Bone marrow (tissue), 2 donors: ENCODE measurements around the gene TPH1.
"Not testable (repeated sequence)": the region's sequence is repeated elsewhere in the genome, so short reads cannot be mapped to it uniquely, and the experiment has no call there.

Experiments
- DNase-seq, 2 donors: peaks; one replicate each; lab custom pipeline; 2025; lab: John Stamatoyannopoulos, UW

Gene TPH1

DNA sequence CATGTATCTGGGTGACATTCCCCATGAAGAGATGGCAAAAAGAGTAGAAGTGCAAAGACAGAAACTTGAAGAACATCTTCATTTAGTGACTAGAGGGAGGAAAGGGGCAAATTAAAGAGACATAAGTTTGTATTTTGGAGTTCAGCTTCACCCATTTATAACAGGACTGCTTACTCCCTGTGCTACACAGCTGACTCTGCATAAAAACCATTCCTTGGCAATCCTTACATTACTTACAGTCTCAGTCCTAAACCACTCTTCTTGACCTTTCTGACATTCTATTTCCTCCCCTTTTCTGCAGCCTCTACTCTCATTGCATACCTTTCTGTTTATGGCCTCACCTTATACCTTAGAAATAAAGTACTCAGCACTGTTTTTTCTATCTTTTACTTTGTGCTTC is 26.4 kb downstream of the TPH1 start:
- no peak for DNase-seq

GRCh38 chr11:18016789-18017188 is 29.3 kb downstream of the TPH1 start:
- no peak for DNase-seq

DNA sequence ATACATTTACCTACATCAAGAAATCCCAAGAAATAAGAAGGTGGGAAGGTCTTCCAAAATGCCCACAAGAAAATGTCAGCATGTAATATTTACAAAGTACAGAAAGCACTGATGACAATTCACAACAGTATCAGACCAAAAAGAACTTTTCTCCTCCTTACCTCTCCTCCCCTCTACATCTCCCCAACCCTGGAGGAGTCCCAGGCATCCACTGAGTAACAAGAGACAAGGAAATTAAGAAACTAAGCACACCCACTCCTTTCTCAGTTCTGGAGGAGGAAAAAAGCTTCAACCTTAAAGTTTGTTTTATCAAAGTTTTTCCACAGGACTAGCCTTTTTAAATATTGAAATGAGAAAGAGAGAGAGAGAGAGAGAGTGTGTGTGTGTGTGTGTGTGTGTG is 31.2 kb downstream of the TPH1 start:
- no peak for DNase-seq

DNA sequence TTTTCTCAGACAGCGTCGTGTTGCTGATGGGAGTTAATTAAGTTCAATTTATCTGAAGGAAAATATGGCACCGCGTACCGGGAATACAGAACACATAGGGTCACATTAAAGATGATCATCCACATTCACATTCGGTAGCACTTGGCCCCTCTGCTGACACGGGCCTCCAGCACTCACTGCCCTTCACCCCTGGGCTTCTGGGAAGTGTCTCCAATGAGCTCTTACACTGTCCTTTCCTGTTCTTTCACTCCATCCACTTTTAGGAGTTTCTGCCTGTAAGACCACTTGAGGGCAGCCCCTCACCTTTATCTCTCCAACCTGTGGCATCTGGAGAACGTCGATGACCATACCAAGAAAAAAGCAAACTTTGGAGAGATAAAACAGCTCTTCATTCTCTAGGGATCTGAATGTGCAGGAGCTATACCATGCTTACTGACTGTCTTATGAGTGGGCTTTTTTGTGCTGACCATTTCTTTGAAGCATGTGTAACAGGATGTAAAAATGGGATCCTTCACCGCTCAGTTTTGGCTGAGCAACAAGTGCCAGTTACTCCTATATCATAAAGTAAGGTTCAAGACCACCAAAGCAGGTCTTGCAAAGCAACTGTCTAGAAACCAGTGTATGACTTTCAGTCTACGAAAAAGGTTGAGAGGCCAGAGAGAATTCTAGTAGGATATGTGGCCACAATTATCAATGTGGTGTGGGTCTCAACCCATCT is 32.1 kb downstream of the TPH1 start:
- DNase-seq: peak in 1 of 2 donors; percentile 2

GRCh38 chr11:18012906-18013781 is 32.9 kb downstream of the TPH1 start, which contains the start of gene SERGEF:
Gene SERGEF (minus strand): TSS chr11:18013047. CDS start chr11:18013010, 37 bp downstream.
- peak; percentile 62 to 65 for DNase-seq

- no peak for DNase-seq
These were observed 33.8 kb downstream of the TPH1 start for GRCh38 chr11:18012122-18012905.

GRCh38 chr11:18011633-18012032 is 34.4 kb downstream of the TPH1 start:
- no peak for DNase-seq

- no peak for DNase-seq
These were observed 35.0 kb downstream of the TPH1 start for GRCh38 chr11:18010977-18011586.

- DNase-seq: no peak
These were observed 35.9 kb downstream of the TPH1 start for GRCh38 chr11:18010121-18010670.

DNA sequence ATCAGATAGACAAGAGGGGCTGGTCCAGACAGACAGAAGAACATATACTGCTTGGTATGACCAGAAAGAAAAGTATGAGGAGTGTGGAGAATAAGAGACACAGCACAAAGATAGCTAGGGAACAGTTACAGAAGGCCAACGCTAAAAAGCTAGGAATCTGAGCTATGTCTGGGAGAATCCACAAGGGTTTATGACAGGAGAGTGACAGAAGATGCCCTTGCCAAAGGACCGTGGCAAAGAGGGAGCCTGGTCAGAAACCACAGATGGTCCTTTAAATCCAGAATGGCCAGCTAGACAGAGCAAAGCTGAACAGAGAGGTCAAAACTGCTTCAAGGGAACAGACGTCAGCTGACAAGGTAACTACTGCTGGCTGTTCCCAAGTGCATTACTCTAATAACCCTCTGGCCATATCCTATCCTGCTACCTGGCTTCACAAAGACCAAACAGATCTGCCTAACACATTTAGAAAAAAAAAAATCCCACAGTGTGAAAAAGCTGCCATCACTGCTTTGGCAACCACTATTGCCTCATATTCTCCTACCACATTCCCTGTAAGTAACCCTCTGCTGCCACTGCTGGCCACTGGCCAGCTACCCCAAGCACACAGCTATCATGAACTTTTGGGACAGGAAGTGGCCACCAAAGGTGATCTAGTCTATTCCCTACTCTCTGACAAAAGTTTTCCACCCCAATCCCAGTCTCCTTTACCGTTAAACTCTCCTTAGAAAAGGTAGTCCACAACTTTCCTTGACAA is 40.5 kb downstream of the TPH1 start:
- DNase-seq: no peak

DNA sequence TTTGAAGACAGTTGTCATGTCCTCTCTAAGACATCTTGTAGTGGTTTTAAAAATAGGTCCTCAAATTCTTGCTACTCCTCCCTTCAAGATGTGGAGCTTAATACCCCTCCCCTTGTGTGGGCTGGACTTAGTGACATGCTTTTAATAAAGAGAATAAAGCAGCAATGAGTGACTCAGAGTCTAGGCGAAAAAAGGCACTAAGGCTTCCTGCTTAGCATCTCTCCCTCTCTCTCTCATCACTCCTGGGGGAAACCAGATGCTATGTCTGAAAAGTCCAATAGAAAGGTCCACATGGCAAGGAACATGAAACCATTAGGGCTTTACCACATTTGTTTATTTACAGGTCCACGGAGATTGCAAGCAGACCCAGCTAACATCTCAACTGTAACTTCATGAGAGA is 44.9 kb downstream of the TPH1 start:
- no peak for DNase-seq

DNA sequence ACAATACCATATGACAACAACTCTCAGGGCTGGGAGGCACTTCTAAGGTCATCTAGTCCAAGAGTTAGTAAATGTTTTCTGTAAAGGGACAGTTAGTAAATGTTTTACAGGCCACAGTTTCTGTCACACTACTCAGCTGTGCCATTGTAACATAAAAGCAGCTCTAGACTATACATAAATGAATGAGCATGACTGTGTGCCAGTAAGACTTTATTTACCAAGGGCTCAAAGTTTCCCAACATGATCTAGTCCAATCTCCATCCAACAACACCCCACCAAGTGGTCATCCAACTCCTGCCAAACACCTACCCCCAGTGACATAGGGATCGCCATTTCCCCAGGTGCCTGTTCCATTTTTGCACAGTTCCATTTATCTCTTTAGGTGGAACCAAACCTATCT is 45.3 kb downstream of the TPH1 start:
- no peak for DNase-seq

DNA sequence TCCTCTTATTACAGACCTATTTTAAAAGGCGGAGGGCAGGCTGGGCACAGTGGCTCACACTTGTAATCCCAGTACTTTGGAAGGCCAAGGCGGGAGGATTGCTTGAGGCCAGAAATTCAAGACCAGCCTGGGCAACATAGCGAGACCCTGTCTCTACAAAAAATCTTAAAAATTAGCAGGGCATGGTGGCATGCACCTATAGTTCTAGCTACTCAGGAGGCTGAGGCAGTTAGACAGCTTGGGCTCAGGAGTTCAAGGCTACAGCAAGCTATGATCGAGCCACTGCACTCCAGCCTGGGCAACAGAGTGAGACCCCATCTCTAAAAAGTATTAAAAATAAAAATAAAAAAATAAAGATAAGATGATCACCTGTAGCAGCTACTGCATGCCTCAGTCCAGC is 45.9 kb downstream of the TPH1 start:
- DNase-seq: not testable (repeated sequence)
